HuH-7.5 (cell line): ENCODE measurements around the gene TIMM17A.
A peak's percentile ranks its signal among the peaks of the same experiment; 100 is the strongest.
"Not testable (repeated sequence)": the region's sequence is repeated elsewhere in the genome, so short reads cannot be mapped to it uniquely, and the experiment has no call there.

Experiments used
- DNase-seq: peaks from one replicate; pipeline ENCODE4 v3.0.0; 2011; ENCODE audit warnings: low spot score

The TIMM17A gene

DNA sequence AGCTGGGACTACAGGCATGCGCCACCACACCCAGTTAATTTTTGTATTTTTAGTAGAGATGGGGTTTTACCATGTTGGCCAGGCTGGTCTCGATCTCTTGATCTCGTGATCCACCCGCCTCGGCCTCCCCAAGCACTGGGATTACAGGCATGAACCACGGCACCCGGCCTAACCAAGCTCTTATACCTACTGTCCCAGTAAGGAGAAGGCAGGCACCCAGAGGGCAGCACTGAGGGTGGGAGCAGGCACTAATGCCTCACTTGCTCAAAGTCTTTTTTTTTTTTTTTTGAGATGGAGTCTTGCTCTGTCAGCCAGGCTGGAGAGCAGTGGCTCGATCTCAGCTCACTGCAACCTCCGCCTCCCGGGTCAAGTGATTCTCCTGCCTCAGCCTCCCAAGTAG lies 15.0 kb upstream of the TIMM17A start:
- not testable (repeated sequence) for DNase-seq

DNA sequence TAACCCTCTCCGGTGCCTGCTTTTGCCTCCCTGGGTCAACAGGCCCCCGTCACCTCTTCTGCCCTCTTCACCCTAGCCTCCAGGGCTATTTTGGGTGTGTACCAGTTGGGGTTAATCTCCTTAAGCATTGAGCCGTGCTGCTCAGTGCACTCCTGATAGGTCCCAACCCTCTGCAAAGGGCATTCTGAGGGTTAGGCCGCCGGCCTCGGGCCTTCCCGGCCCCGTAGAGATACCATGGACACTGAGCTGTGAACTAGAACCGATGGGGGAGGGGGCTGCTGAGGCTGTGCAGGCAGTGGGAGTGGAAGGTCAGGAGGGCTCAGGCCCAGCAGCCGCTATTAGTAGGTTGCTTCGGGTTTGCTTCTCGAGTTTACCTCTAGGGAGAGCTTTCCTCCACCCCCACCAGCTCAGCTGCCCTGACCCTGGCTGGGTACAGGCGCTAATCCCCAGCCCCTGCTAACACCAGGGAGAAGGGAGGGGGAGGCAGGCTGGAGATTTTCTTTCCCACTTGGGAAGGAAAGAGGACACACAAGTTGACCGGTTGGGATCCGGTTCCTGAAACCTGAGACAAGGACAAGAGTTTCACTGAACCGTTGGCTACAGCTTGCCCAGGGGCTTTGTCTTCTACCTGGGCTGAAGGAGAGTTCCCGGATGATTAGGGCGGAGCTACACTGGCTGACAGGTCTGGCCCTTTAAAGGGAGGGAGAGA lies 13.7 kb upstream of the TIMM17A start:
- DNase-seq: no peak

DNA sequence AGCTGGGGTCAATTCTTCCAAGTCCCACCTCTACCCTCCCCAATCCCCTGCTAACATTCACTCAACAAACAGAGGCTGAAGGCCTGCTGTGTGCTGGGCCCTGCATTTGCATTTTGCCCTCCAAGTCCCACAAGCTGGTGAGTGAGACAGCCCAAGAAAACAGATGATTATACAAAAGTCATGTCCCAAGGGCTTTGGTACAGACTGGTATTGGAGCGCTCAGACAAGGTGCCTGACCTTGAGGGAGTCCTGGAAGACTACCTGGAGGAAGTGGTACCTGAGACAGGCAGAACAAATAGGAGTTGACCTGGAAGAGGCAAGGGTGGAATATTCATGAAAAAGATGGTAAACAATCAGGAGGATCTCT lies 13.2 kb upstream of the TIMM17A start:
- DNase-seq: no peak

DNA sequence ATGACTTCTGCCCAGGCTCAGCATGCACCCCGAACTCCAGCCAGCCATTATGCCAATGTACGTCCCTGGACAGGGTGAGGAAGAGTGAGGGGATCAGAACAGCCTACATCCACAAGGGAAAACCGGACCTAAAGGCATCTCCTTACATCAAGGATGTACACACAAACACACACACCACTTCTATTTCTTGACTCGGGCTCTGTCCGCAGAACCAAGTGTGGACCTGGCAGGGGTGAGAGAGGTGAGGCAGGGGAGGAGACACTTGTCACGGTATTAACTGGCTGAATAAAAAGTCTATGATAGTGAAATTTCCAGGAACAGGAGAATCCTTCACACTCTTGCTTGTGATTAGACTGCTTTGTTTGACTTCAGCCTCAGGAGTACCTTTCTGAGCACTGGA lies 11.3 kb upstream of the TIMM17A start:
- DNase-seq: no peak

DNA sequence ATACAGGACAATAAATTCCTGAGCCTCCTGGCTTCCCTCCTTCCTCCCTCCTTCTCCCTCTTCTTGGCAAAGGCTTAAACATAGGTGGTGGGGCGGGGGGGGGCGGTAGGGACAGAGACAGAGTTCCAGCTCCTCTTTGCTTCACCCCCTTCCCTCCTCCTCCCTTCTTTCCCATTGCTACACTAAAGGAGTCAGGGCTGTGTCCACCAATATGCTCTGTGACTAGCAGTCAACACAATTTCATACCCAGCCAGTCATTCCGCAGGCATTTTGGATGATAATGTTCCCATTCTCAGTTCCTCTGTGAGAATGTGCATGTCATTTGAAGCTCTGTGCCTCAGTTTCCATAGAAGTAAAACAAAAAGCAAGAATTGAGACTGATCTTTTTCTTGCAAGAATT lies 10.7 kb upstream of the TIMM17A start:
- no peak for DNase-seq

DNA sequence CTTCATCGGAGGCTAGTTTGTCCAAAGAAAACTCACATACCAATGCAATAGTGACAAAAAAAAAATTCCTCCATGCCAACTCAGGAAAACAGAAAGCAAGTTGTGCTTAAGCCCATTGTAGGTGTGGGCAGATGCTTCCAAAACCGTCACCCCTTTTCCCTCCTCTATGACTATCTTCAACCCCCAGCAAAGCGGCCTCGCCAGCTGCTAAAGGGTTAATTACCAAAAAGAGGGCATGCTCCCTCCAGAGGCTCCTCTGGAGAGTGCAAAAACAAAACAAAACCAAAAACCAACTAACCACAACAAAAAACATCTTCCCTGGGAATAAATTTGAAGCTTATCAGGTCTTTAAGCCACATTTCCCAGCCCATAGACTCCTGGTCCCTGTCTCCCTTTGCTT lies 10.1 kb upstream of the TIMM17A start:
- DNase-seq: no peak

DNA sequence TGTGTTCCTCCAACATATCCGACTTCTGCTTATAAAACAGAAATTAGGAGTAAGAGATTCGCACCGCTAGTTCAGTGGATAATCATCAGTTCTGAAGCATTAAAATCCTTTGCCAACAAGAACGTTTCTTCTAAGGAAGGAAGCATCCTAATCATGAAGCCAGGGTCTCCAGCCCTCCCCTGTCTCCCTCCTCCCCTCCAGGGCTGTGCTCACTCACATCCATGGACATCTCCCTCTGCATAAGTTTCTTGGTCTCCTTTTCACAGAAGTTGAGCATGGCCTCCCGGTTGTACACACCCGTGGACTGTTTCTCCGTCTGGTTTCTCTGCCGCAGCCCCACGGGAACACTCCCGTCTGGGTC lies 9.5 kb upstream of the TIMM17A start:
- DNase-seq: no peak

DNA sequence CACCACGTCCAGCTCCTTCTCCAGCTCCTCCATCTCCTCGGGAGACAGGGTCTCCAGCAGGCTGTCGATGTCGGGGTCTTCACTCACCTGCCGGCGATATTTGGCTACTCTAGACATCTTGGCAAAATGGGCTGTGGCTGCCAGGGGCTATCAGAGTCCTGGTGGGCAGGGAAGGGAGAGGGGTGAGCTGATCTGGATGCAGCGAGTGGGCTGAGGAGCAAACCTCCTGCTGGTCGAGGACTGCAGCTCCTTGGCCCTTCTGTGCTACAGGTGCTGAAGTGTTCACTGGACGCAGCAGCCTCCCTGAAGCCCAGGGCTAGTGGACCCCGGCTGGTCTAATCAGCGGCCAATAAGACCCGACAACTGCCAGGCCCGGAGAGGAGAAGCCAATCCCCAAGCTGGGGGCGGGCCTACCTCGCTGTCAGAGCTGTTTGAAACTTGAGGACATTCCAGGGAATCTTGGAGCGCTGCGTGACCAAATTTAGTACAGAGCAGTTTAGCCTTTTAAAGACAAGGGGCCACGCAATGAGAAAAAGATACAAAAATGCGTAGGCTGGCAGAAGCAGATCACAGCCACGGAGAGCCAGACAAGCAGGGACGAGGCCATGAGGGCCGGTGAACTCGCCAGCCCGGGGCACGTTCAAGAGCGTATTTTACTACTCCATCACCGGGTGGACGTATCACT lies 8.9 kb upstream of the TIMM17A start, which contains the start of gene LMOD1:
Gene LMOD1 (minus strand): TSS at position 325 of the 685 bp plus-strand sequence. CDS start 208 bp downstream, at position 117.
- peak; percentile 44 for DNase-seq

DNA sequence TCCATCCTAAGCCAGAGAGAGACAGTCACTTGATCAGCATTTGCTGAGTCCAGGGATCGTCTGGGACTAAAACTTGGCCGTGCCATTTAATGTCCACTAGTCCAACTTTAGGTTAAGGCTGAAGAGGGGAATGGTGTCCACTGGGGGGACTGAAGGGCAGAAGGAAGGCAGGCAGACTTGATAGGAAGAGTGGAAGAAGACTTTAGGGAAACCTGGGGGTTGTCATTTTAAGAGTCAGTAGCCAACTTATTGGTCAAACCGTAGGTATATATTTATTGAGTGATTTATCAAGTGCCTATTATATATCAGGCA lies 7.7 kb upstream of the TIMM17A start:
- DNase-seq: no peak

DNA sequence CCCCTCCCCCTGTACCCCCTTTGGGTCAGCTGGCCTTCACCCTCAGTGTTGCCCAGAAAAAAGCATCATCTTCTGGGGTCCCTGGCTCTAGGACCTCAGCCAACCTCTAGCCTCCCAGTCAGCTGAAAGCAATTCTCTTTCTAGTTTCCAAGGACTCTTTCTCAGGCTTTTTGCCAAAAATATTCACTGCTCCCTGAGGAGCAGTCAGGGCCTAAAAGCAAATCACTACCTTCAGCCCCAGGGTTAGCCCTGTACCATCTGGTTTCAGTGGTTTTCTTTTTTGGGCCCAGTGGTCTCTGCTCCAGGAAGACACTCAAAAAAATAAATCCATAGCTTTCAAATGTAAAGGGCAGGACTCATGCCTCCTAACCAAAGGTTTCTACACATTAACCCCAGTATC lies 5.8 kb upstream of the TIMM17A start:
- DNase-seq: no peak

DNA sequence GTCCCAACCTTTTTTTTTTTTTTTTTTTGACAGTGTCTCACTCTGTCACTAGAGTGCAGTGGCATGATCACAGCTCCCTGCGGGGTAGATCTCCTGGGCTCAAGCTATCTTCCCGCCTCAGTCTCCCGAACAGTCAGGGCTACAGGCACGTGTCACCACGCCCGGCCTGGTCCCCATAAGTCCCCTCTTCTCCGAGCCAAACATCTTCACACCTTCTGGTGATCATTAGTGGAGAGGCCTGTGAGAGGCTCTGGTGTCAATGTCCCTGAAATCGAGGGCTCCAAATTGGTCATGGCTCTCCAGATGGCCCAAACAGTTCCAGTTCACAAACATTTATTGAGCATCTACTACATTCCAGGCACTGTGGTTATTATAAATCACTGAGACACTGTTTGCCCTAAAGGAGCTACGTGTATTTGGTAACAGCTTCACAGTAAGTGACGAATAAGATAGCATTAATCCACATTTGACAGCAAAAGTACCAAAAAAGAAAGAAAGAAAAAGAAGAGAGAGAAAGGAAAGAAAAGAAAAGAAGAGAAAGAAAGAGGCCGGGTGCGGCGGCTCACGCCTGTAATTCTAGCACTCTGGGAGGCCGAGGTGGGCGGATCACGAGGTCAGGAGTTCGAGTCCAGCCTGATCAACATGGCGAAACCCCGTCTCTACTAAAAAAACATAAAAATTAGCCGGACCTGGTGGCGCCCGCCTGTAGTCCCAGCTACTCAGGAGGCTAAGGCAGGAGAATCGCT lies 867 bp upstream of the TIMM17A start:
- DNase-seq: no peak

DNA sequence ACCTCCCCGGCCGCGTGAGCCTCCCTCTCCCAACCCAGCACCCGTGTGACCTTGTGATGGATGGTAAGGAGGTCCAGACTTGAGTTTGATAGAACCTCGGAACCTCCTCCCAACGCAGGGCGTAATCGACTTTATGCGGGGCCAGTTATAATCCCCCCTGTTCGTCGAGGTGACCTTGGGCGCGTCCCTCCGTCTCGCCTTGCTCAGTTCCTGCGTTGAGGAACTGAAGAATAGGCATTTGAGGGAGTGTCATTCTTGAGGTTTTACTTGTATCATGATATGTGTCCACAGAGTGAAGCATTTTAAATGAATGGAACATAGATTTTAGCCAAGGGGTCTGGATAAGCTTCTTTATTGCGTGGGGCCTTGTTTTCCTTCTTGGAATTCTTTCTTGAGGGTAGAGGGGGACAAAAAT lies 433 bp downstream of the TIMM17A start:
- DNase-seq: no peak

DNA sequence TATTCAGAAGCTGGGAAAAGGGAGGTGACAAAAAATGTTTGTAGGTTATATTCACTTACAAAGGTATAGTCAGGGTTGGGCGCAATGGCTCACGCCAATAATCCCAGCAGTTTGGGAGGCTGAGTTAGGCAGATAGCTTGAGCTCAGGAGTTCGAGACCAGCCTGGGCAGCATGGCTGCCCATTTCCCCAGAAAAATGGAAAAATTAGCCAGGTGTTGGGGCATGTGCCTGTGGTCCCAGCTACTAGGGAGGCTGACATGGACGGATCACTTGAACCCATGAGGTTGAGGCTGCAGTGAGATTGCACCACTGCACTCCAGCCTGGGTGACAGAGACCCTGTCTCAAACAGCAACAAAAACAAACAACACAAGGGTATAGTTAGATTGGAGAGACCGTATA lies 3.0 kb downstream of the TIMM17A start:
- no peak for DNase-seq

DNA sequence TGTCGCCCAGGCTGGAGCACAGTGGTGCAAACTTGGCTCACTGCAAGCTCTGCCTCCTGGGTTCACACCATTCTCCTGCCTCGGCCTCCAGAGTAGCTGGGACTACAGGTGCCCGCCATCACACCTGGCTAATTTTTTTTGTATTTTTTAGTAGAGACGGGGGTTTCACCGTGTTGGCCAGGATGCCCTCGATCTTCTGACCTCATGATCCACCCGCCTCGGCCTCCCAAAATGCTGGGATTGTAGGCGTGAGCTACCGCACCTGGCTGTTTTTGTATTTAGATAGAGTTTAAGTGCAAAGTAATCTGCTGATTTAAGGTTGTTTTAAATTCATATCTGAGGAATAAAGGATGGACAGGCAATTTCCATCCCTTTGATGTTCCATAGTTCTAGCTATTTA lies 7.1 kb downstream of the TIMM17A start:
- DNase-seq: not testable (repeated sequence)

DNA sequence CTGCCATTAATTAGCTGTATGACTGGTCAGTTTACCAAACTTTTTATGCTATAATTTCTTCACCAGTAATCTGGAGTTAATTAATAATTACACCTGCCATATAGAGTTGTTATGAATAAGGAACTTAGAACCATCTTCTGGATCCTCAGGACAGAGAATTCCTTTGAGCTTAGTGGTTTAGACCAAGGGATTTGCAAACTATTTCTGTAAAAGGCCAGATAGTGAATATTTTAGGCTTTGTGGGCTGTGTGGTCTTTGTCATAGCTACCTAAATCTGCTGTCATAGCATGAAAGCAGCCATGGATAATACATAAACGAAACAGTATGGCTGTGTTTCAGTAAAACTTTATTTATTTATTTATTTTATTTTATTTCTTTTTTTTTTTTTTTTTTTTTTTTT lies 9.0 kb downstream of the TIMM17A start:
- no peak for DNase-seq

DNA sequence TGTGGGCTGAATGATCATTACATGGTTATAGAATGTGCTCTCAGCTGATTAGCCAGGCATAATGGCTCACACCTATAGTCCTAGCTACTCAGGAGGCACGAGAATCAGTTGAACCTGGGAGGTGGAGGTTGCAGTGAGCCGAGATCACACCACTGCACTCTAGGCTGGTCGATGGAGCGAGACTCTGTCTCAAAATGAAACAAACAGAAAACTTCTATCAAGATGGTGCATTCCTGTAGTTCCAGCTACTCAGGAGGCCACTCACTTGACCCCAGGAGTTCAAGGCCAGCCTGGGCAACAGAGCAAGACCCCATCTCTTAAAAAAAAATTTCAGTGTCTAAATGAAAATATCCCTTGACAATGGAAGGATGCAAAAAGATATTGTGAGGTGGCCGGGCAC lies 10.9 kb downstream of the TIMM17A start:
- no peak for DNase-seq

DNA sequence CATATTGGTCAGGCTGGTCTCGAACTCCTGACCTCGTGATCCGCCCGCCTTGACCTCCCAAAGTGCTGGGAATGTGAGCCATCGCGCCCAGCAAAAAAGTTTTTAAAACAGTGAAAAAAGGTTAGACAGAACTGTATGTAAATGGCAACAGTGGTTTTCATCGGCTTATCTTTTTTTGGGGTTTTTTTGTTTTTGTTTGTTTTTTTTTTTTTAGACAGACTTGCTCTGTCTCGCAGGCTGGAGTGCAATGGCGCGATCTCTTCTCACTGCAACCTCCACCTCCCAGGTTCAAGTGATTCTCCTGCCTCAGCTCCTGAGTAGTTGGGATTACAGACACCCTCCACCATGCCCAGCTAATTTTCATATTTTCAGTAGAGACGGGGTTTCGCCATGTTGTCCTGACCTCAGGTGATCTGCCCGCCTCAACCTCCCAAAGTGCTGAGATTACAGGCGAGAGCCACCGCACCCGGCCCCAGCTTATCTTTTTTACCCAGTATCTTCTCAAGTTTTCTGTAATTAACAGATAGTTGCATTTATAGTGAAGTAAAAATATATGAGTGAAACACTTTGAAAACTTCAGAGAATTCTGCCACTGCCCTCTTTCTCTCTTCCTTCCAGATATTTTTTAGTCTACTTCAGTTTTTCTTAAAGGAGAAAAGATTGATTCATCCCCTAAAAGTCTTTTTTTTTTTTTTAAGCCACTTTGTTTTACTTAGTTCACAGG lies 13.1 kb downstream of the TIMM17A start:
- no peak for DNase-seq

DNA sequence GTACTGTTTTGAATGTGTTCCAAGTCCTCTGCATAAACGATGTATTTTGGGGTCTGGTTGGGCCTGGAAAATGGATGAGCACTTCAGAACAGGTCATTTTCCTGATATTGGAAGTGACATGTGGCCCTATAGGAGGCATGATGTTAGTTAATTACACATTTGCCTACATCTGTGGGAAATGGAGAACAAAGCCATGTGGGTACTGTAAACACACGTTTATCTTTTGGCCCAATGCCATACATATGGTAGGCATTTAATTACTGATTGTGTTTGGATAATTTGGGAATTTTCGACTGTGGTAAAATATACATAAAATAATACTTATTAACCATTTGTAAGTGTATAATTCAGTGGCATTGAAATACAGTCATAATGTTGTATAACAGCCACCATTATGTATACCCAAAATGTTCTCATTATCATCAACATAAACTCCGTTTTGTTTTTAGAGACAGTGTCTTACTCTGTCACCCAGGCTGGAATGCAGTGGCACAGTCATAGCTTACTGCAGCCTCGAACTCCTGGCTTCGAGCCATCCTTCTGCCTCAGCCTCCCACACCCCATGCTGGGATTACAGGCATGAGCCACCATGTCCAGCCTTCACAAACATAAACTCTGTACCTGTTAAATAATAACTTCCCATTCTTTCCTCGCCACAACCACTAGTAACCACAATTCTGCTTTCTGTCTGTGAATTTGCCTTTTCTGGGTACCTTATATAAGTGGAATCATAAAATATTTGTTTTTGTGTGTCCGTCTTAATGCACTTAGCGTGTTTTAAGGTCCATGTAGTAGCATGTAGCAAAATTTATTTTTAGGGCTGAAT lies 15.2 kb downstream of the TIMM17A start:
- DNase-seq: no peak

DNA sequence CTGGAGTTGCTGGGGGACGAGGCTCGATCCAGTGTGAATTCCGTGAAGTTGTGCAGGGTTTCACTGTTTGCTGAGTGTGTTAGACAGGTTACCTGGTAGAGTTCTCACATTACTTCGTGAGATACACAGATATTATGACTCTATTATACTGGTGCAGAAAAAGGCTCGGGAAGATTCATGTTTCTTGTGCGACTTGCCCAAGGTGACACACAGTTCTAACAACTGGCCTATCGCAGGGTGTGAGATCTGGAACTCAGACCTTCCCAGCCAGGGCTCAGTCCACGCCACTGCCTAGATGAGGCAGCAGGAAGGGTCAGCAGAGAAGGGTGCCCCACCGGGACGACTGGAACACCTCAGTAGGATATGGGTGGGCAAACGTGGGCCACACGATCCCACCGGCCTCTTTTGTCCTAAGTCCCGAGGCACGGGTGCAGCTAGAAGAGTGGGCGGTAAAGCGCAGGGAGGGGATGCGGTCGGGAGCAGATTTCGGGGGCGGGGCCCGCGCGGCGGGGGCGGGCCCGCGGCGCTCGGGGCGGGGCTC lies 26.8 kb downstream of the TIMM17A start:
- DNase-seq: peak; percentile 59

DNA sequence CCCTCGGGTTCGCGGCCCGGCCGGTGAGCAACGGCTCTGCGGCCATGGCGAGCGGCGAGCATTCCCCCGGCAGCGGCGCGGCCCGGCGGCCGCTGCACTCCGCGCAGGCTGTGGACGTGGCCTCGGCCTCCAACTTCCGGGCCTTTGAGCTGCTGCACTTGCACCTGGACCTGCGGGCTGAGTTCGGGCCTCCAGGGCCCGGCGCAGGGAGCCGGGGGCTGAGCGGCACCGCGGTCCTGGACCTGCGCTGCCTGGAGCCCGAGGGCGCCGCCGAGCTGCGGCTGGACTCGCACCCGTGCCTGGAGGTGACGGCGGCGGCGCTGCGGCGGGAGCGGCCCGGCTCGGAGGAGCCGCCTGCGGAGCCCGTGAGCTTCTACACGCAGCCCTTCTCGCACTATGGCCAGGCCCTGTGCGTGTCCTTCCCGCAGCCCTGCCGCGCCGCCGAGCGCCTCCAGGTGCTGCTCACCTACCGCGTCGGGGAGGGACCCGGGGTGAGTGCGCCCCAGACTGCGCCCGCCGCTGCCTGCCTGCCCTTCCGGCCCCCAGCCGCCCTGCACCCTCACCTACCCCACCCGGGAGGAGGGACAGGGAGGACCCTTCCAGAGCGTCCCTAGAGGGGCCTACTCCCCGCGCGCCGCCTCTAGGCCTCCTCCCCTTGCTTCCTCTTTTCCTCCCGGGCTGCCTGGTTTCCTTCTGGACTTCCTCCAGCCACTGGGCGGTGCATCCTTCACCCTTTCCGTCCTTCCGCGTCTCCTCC lies 27.5 kb downstream of the TIMM17A start, which contains the start of gene RNPEP:
Gene RNPEP (plus strand): TSS at position 26 of the 757 bp plus-strand sequence. CDS start 19 bp downstream, at position 45.
- peak; percentile 56 for DNase-seq

DNA sequence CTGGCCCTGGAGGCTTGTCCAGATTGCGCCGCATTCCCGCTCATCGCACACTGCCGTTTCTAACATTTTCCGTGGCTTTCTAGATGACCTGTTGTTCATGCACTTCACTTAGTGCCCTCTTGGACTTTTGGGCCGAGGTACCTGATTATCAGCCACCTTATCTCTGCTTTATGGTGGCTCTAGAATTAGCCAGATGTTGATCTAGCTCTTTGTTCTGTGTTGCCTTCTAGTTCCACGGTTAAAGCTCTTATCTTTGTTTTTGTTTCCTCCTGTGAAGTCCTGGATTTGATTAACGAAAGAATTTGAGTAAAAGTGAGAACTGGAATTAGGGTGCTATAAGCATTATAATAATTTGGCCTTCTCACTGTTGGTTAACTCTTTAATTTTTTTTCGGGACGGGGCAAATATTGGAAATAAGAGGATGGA lies 28.1 kb downstream of the TIMM17A start:
- DNase-seq: peak; percentile 64
